ENCODE data around the gene ADGRG3.
"Not testable (repeated sequence)": the region's sequence is repeated elsewhere in the genome, so short reads cannot be mapped to it uniquely, and the experiment has no call there.

ADGRG3 gene

GRCh38 chr16:57722210-57722499 is 54.0 kb downstream of the ADGRG3 start:
- DNase-seq, result peak; percentile 25

GRCh38 chr16:57722651-57723050 is 54.5 kb downstream of the ADGRG3 start:
- DNase-seq, result peak; percentile 32

- no peak for DNase-seq
Measured at GRCh38 chr16:57723170-57723569, 55.1 kb downstream of the ADGRG3 start.

GRCh38 chr16:57724531-57724930 is 56.4 kb downstream of the ADGRG3 start:
- DNase-seq, result no peak

GRCh38 chr16:57725151-57725550 is 57.0 kb downstream of the ADGRG3 start:
- DNase-seq, result no peak

GRCh38 chr16:57725554-57725953 is 57.4 kb downstream of the ADGRG3 start:
- no peak for DNase-seq

- DNase-seq, result no peak
Measured at GRCh38 chr16:57725976-57726375, 57.9 kb downstream of the ADGRG3 start.

GRCh38 chr16:57726433-57726947 is 58.4 kb downstream of the ADGRG3 start:
- no peak for DNase-seq

- DNase-seq, result no peak
Measured at GRCh38 chr16:57727610-57728009, 59.5 kb downstream of the ADGRG3 start.

- DNase-seq, result no peak
Measured at GRCh38 chr16:57728336-57729181, 60.5 kb downstream of the ADGRG3 start.

- no peak for DNase-seq
Measured at GRCh38 chr16:57729182-57729484, 61.0 kb downstream of the ADGRG3 start.

- DNase-seq, result not testable (repeated sequence)
Measured at GRCh38 chr16:57729852-57730251, 61.7 kb downstream of the ADGRG3 start.

- no peak for DNase-seq
Measured at GRCh38 chr16:57730771-57731730, 62.9 kb downstream of the ADGRG3 start.

- DNase-seq, result no peak
Measured at GRCh38 chr16:57732037-57732436, 63.9 kb downstream of the ADGRG3 start.

GRCh38 chr16:57732714-57733113 is 64.6 kb downstream of the ADGRG3 start:
- no peak for DNase-seq

GRCh38 chr16:57734308-57734924 is 66.3 kb downstream of the ADGRG3 start:
- peak; percentile 23 for DNase-seq

GRCh38 chr16:57734925-57735754 is 67.0 kb downstream of the ADGRG3 start:
- peak; percentile 97 for DNase-seq

- DNase-seq, result no peak
Measured at GRCh38 chr16:57735755-57736418, 67.8 kb downstream of the ADGRG3 start, which contains the start of gene KATNB1. KATNB1 (plus strand) TSS chr16:57735770; CDS start chr16:57737244, 1,474 bp downstream.

- DNase-seq, result peak; percentile 69
Measured at GRCh38 chr16:57736419-57737351, 68.6 kb downstream of the ADGRG3 start.

- DNase-seq, result no peak
Measured at GRCh38 chr16:57738844-57739243, 70.7 kb downstream of the ADGRG3 start.

Measured in right kidney (tissue), 1 donor.